GM12864 (cell line): ENCODE data around the gene ASIP.
"Not testable (repeated sequence)": the region's sequence is repeated elsewhere in the genome, so short reads cannot be mapped to it uniquely, and the experiment has no call there.

Experiments
- DNase-seq: peaks from one replicate; pipeline ENCODE4 v3.0.0-alpha.2; 2011; ENCODE audit warnings: low read depth
- H3K4me3 ChIP-seq: 2 replicates; pipeline ENCODE4 v1.5.1; 2011; ENCODE audit warnings: mild to moderate bottlenecking, low read depth, low read length, control low read depth
- TF ChIP-seq, protein P1 (sequence below): IDR thresholded peaks from 2 replicates; pipeline ENCODE4 v1.5.1; 2011; ENCODE audit warnings: low read depth, mild to moderate bottlenecking, moderate library complexity, low read length, control low read depth, inconsistent platforms; ENCODE audit errors: missing control alignments

Gene ASIP

DNA sequence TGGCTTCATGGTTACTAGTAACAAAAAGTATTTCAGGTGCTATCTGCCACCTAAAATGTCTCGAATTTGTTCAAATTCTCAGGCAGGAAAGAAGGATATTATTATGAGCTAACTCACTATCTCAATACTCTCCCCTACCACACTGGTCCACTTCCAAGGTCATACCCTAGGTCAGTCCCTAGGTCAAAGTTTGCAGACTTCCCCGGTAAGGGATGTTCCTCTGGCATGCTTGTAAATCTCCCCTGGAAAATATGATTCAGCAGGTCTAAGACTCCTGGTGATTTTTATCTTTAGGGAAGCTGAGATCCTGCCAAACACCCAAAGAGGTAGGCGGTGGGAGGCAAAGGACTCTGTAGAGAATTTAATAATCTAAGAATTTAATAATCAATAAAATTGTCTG, 55.2 kb downstream of the ASIP start:
- TF ChIP-seq, protein P1, sequence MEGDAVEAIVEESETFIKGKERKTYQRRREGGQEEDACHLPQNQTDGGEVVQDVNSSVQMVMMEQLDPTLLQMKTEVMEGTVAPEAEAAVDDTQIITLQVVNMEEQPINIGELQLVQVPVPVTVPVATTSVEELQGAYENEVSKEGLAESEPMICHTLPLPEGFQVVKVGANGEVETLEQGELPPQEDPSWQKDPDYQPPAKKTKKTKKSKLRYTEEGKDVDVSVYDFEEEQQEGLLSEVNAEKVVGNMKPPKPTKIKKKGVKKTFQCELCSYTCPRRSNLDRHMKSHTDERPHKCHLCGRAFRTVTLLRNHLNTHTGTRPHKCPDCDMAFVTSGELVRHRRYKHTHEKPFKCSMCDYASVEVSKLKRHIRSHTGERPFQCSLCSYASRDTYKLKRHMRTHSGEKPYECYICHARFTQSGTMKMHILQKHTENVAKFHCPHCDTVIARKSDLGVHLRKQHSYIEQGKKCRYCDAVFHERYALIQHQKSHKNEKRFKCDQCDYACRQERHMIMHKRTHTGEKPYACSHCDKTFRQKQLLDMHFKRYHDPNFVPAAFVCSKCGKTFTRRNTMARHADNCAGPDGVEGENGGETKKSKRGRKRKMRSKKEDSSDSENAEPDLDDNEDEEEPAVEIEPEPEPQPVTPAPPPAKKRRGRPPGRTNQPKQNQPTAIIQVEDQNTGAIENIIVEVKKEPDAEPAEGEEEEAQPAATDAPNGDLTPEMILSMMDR: no peak

DNA sequence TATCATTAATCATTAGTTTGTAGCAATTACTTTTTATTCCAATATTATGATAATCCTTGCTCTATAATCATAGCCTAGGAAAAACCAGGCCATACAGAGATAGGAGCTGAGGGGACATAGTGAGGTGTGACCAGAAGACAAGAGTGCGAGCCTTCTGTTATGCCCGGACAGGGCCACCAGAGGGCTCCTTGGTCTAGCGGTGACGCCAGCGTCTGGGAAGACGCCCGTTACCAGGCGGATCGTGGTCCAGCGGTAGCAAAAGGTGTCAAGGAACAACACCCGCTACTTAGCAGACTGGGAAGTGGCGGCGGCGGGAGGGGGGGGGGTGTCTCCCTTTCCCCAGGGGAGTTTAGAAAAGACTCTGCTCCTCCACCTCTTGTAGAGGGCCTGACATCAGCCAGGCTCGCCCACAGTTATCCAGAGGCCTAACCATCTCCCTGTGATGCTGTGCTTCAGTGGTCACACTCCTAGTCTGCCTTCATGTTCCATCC, 57.1 kb downstream of the ASIP start:
- H3K4me3 ChIP-seq, DNase-seq: not testable (repeated sequence)
- TF ChIP-seq, protein P1: peak; percentile 2

More for the DNA sequence above, 55.2 kb downstream of the ASIP start:
- H3K4me3 ChIP-seq: no peak overlapping the region
- DNase-seq: no peak

DNA sequence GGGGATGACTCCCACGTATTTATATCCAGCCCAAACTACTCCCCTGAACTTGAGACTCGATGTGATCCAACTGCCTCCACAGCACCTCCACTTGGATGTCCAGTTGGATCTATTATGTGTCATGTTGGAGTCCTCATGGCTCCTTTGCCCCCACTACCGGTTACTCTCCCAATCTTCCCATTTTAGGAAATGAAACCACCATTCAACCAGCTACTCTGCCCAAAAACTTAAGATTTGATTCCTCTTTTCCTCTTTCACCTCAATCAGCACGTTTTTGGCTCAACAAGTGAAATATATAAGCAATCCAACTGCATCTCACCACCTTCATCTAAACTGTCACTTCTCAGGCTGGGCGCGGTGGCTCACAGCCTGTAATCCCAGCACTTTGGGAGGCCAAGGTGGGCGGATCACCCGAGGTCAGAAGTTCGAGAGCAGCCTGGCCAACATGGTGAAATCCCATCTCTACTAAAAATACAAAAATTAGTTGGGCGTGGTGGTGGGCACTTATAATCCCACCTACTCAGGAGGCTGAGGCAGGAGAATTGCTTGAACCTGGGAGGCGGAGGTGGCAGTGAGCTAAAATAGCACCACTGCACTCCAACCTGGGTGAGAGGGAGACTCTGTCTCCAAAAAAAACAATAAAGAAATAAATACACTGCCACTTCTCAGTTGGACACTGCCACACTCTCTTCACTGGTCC, 58.5 kb downstream of the ASIP start:
- H3K4me3 ChIP-seq: no peak overlapping the region
- no peak for DNase-seq
- TF ChIP-seq, protein P1: no peak

DNA sequence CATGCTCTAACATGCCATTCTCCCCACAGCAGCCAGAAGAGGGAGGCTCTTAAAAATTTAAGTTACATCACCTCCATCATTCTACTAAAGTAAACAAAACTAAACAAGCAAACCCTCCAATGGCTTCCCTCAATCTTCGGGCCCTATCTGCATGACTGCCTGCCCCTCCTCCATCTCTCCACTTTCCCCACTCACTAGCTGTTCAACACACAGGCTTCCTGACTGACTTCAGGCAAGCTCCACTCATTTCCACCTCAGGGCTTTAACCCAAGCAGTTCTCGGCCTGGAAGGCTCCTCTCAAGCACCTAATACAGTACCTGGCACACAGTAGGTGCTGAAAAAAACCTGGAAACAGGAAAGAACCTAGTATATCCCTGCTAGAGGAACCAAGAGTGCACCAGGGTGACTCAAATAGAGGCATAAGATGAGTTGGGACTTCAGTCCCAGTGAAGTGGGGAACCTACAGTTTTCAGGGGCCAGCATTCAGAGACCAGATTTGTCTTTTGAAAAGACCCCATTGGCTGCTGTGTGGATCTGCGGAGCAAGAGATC, 59.1 kb downstream of the ASIP start:
- no peak for DNase-seq
- TF ChIP-seq, protein P1: no peak
- no peak overlapping the region for H3K4me3 ChIP-seq

DNA sequence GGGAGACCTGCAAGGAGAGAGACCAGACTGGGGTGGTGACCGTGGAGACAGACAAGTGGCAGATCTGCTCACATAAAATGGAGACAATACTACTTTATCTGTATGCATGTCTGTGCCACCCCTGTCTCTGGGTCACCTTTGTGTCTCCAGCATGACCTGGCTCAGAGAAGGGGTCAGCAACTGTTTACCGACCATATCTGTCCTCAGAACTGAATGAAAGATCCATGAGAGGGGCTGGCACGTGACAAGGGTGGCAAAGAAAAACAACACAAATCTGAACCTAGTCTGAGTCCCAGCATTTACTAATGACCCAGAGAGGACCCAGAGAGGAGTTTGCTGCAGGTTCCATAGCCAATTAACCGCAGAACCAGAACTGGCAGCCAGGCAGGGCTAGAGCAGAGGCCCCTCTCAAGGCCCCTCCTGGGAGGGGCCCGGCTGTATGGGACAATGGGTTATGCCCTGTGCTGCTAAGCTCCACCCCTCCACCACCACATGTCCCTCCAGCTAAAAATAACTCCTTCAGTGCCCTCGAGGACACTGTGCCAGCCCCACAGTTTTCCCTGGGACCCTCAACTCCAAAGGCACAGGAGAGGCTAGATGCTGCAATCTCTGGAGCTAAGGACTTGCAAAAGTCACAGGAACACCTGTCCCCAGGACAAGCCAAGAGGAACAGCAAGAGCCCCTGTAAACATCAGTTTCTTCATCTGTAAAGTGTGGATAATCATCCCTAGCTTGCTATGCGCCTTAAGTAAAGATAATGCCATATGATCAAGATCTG, 59.8 kb downstream of the ASIP start:
- no peak for DNase-seq
- peak overlapping the region; percentile 24 for H3K4me3 ChIP-seq
- TF ChIP-seq, protein P1: no peak

DNA sequence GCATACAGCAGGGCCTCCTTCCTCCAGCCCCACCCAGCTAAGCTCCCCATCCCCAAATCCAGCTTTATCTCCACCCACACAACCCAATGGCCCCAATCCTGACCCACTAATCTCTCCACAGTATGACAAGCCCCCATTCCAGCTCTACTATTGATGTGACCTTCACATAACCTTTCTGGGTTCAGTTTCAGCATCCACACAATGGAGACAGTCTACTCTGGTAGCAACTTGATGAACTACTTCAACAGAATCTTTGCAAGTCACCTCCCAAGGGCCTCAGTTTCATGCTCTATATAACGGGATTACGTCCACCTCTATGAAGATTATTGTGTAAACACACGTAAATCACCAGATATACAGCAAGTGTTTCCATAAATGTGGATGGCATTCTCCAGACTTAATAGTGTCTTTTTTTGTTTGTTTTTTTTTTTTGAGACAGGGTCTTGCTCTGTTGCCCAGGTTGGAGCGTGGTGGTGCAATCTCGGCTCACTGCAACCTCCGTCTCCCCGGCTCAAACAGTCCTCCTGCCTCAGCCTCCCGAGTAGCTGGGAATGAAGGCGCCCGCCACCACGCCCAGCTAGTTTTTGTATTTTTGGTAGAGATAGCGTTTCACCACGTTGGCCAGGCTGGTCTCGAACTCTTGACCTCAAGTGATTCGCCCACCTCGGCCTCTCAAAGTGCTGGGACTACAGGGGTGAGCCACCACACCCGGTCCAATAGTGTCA, 60.5 kb downstream of the ASIP start:
- TF ChIP-seq, protein P1: no peak
- H3K4me3 ChIP-seq: peak overlapping the region; percentile 83
- DNase-seq: no peak
